Tibial nerve (tissue), 4 donors: Measurements from ENCODE around the gene NOL4L. TPM values are rescaled to one million over a fixed set of nuclear protein-coding genes. Genes with fewer than 3 reads are reported as not detected.

ENCODE experiments used
- DNase-seq, 2 donors: peaks; one replicate each; pipeline ENCODE4 v3.0.0-alpha.2; 2019; ENCODE audit warnings: low spot score in 2 of 2
- H3K27ac ChIP-seq, 4 donors: fragments of 200-600 bp; sonication (generic) in 3 of 4; one replicate each; pipeline ENCODE4 v1.5.1; 2017 to 2019; ENCODE audit warnings: mild to moderate bottlenecking in 1 of 4
- H3K27me3 ChIP-seq, 2 donors: fragments of 200-600 bp; sonication (generic) in 1 of 2; one replicate each; pipeline versions ENCODE4 v1.5.1 to v1.6.0; 2017 to 2019
- H3K36me3 ChIP-seq, 3 donors: fragments of 200-600 bp; sonication (generic); one replicate each; pipeline ENCODE4 v1.5.1; 2018 to 2019
- H3K4me1 ChIP-seq, 4 donors: fragments of 200-600 bp; sonication (generic) in 3 of 4; one replicate each; pipeline ENCODE4 v1.5.1; 2017 to 2019
- H3K4me3 ChIP-seq, 4 donors: fragments of 200-600 bp; sonication (generic) in 3 of 4; one replicate each; pipeline ENCODE4 v1.5.1; 2017 to 2019; ENCODE audit warnings: mild to moderate bottlenecking in 1 of 4, moderate library complexity in 1 of 4
- H3K9me3 ChIP-seq, 4 donors: fragments of 200-600 bp; sonication (generic) in 3 of 4; one replicate each; pipeline ENCODE4 v1.5.1; 2017 to 2019
- CTCF ChIP-seq, 5 experiments: fragments of 200-600 bp in 3 of 5; fragments of 450-650 bp in 2 of 5; sonication (generic) in 3 of 5; IDR thresholded peaks; one replicate each; pipeline ENCODE4 v1.5.1; 2016 to 2019; ENCODE audit warnings: antibody characterized with exemption in 5 of 5, mild to moderate bottlenecking in 3 of 5, moderate library complexity in 2 of 5
- EP300 ChIP-seq, 2 donors: sonication (generic); formaldehyde crosslinking; IDR thresholded peaks; one replicate each; pipeline ENCODE4 v1.6.1; 2017; ENCODE audit warnings: antibody characterized with exemption in 2 of 2, mild to moderate bottlenecking in 1 of 2
- POLR2A ChIP-seq, 2 donors: fragments of 450-650 bp; IDR thresholded peaks; one replicate each; pipeline ENCODE4 v1.6.1; 2017; ENCODE audit warnings: antibody characterized with exemption in 2 of 2, mild to moderate bottlenecking in 2 of 2, moderate library complexity in 2 of 2
- WGBS, 2 donors: methylation state at CpG; one replicate each; pipeline ENCODE4 v1.1.5; 2018; 5-methylcytosine and 5-hydroxymethylcytosine counted together
- total RNA-seq, 4 donors: library from RNA; depleted of rRNA; stranded (reverse); fragments of >200 nt; gene quantifications; one replicate each; pipeline ENCODE4 v1.1.0, GENCODE V29; 2016

The NOL4L gene
- total RNA-seq, 4 donors from 2014 or later: 11.5 to 22.3 (median 19.9) TPM

- peak overlapping the region in 2 of 4 donors; percentile 50 to 85 for H3K27ac ChIP-seq
- H3K27me3 ChIP-seq: no peaks in the 10 kb centered on the region
- H3K36me3 ChIP-seq: peaks cover 0 to 69% (median 4%) of the 10 kb centered on the region in 3 donors
- H3K9me3 ChIP-seq: no peaks in the 10 kb centered on the region
- H3K4me3 ChIP-seq: no peak overlapping the region
- TF ChIP-seq EP300 (IDR thresholded peaks at IDR 0.05) (no peak), POLR2A (IDR thresholded peaks at IDR 0.05) (no peak), CTCF (IDR thresholded peaks at IDR 0.05) (no peak)
- DNase-seq: no peak
- WGBS, 2 donors: 82 to 86% methylated on average over 19 to 31 of the region's 31 CpGs
- H3K4me1 ChIP-seq: peaks cover 0 to 63% (median 30%) of the 10 kb centered on the region in 4 donors
Measured at GRCh38 chr20:32454164-32455145, 130.7 kb downstream of the NOL4L start.

GRCh38 chr20:32453467-32454163, 131.5 kb downstream of the NOL4L start:
- H3K36me3 ChIP-seq: peaks cover 0 to 77% (median 4%) of the 10 kb centered on the region in 3 donors
- H3K9me3 ChIP-seq: no peaks in the 10 kb centered on the region
- H3K4me1 ChIP-seq: peaks cover 0 to 67% (median 32%) of the 10 kb centered on the region in 4 donors
- peak overlapping the region in 2 of 4 donors; percentile 18 to 85 for H3K27ac ChIP-seq
- no peak for DNase-seq
- no peak for TF ChIP-seq POLR2A (IDR thresholded peaks at IDR 0.05)
- TF ChIP-seq CTCF (IDR thresholded peaks at IDR 0.05): no peak
- no peak for TF ChIP-seq EP300 (IDR thresholded peaks at IDR 0.05)
- no peak overlapping the region for H3K4me3 ChIP-seq
- WGBS, 2 donors: 79 to 83% methylated on average over 22 to 24 of the region's 28 CpGs
- no peaks in the 10 kb centered on the region for H3K27me3 ChIP-seq

- TF ChIP-seq POLR2A (IDR thresholded peaks at IDR 0.05) (no peak), CTCF (IDR thresholded peaks at IDR 0.05) (no peak), EP300 (IDR thresholded peaks at IDR 0.05) (no peak)
- Histone ChIP-seq H3K36me3 (peaks cover 0 to 83% (median 7%) of the 10 kb centered on the region in 3 donors), H3K9me3 (no peaks in the 10 kb centered on the region), H3K4me1 (peaks cover 0 to 67% (median 29%) of the 10 kb centered on the region in 4 donors), H3K27ac (peak overlapping the region in 2 of 4 donors; percentile 18 to 57), H3K27me3 (no peaks in the 10 kb centered on the region), H3K4me3 (no peak overlapping the region)
- DNase-seq: no peak
- WGBS, 2 donors: 92 to 95% methylated on average over 20 to 24 of the region's 24 CpGs
Measured at GRCh38 chr20:32452776-32453466, 132.2 kb downstream of the NOL4L start.

- no peak for TF ChIP-seq CTCF (IDR thresholded peaks at IDR 0.05)
- TF ChIP-seq EP300 (IDR thresholded peaks at IDR 0.05): no peak
- TF ChIP-seq POLR2A (IDR thresholded peaks at IDR 0.05): no peak
- Histone ChIP-seq H3K27ac (peak overlapping the region in 2 of 4 donors; percentile 57 to 60), H3K4me1 (peaks cover 0 to 62% (median 20%) of the 10 kb centered on the region in 4 donors), H3K9me3 (no peaks in the 10 kb centered on the region), H3K4me3 (no peak overlapping the region), H3K36me3 (peaks cover 0 to 92% (median 10%) of the 10 kb centered on the region in 3 donors), H3K27me3 (no peaks in the 10 kb centered on the region)
- WGBS, 2 donors: 64 to 65% methylated on average over 26 to 27 of the region's 27 CpGs
- DNase-seq: no peak
Measured at GRCh38 chr20:32451682-32452461, 133.3 kb downstream of the NOL4L start.
